Mesenchymal stem cell (in vitro differentiated cells and primary cell): ENCODE measurements around the gene CAMK4.

Experiments
- DNase-seq: peaks from one replicate; pipeline ENCODE4 v3.0.0-alpha.2; 2013
- H2AFZ ChIP-seq: one replicate; pipeline ENCODE4 v1.6.1; 2013; ENCODE audit warnings: low read depth, mild to moderate bottlenecking, control low read depth, inconsistent platforms, low read length, moderate library complexity
- H2AK5ac ChIP-seq: 2 replicates; pipeline ENCODE4 v1.6.1; 2013; ENCODE audit warnings: low read length, moderate library complexity, mild to moderate bottlenecking, inconsistent platforms; ENCODE audit not compliant: severe bottlenecking
- H2BK120ac ChIP-seq: one replicate; pipeline ENCODE4 v1.6.1; 2013; ENCODE audit warnings: low read depth, mild to moderate bottlenecking, inconsistent platforms, low read length, moderate library complexity
- H2BK12ac ChIP-seq, 2 experiments: one replicate each; pipeline ENCODE4 v1.6.1; 2013; ENCODE audit warnings: inconsistent platforms in 2 of 2, low read length in 2 of 2, mild to moderate bottlenecking in 2 of 2, moderate library complexity in 2 of 2, control low read depth in 1 of 2
- H2BK15ac ChIP-seq: one replicate; pipeline ENCODE4 v1.6.1; 2013; ENCODE audit warnings: mild to moderate bottlenecking, low read depth, inconsistent platforms; ENCODE audit not compliant: poor library complexity, severe bottlenecking
- H2BK5ac ChIP-seq: 2 replicates; pipeline ENCODE4 v1.6.1; 2013; ENCODE audit warnings: low read depth, mild to moderate bottlenecking, low read length, control low read depth, inconsistent platforms; ENCODE audit not compliant: poor library complexity, severe bottlenecking
- H3K14ac ChIP-seq, 2 experiments: one replicate each; pipeline ENCODE4 v1.6.1; 2013; ENCODE audit warnings: inconsistent platforms in 2 of 2, low read length in 2 of 2, control low read depth in 1 of 2, mild to moderate bottlenecking in 1 of 2, moderate library complexity in 1 of 2
- H3K18ac ChIP-seq, 2 experiments: one replicate each; pipeline ENCODE4 v1.6.1; 2013; ENCODE audit warnings: inconsistent platforms in 2 of 2, low read length in 2 of 2, control low read depth in 1 of 2, low read depth in 1 of 2, mild to moderate bottlenecking in 1 of 2
- H3K23ac ChIP-seq, 2 experiments: one replicate each; pipeline ENCODE4 v1.6.1; 2013; ENCODE audit warnings: inconsistent platforms in 2 of 2, low read length in 2 of 2, mild to moderate bottlenecking in 2 of 2, moderate library complexity in 2 of 2, control low read depth in 1 of 2
- H3K27ac ChIP-seq: 2 replicates; pipeline ENCODE4 v1.5.1; 2013; ENCODE audit warnings: mild to moderate bottlenecking, moderate library complexity, low read length, control low read depth, inconsistent platforms; ENCODE audit not compliant: poor library complexity, severe bottlenecking
- H3K27me3 ChIP-seq, 2 experiments: 2 replicates each; pipeline versions ENCODE4 v1.6.1 to v1.7.0; 2013; ENCODE audit warnings: low read length in 2 of 2, mild to moderate bottlenecking in 2 of 2, moderate library complexity in 2 of 2, control low read depth in 1 of 2, inconsistent platforms in 1 of 2; ENCODE audit not compliant: control insufficient read depth in 1 of 2, insufficient read depth in 1 of 2
- H3K36me3 ChIP-seq, 2 experiments: 2 replicates each; pipeline versions ENCODE4 v1.6.1 to v1.7.0; 2013; ENCODE audit warnings: low read length in 2 of 2, control low read depth in 1 of 2, inconsistent platforms in 1 of 2, low read depth in 1 of 2, mild to moderate bottlenecking in 1 of 2; ENCODE audit not compliant: insufficient read depth in 2 of 2, control insufficient read depth in 1 of 2
- H3K4ac ChIP-seq, 2 experiments: one replicate each; pipeline ENCODE4 v1.6.1; 2013; ENCODE audit warnings: inconsistent platforms in 2 of 2, low read length in 2 of 2, mild to moderate bottlenecking in 2 of 2, moderate library complexity in 2 of 2, control low read depth in 1 of 2, low read depth in 1 of 2
- H3K4me1 ChIP-seq: 2 replicates; pipeline ENCODE4 v1.6.1; 2013; ENCODE audit warnings: low read depth, low read length, control low read depth; ENCODE audit not compliant: control insufficient read depth, insufficient read depth
- H3K4me2 ChIP-seq: 2 replicates; pipeline ENCODE4 v1.6.1; 2013; ENCODE audit warnings: low read length, mild to moderate bottlenecking, inconsistent platforms; ENCODE audit not compliant: poor library complexity, severe bottlenecking
- H3K4me3 ChIP-seq, 2 experiments: 2 replicates each; pipeline versions ENCODE4 v1.5.1 to v1.7.0; 2013; ENCODE audit warnings: low read length in 2 of 2, mild to moderate bottlenecking in 2 of 2, control low read depth in 1 of 2, low read depth in 1 of 2; ENCODE audit not compliant: insufficient read depth in 1 of 2
- H3K79me1 ChIP-seq: replicated peaks from 2 replicates; pipeline ENCODE4 v1.6.1; 2013; ENCODE audit warnings: mild to moderate bottlenecking, control low read depth, low read length, inconsistent platforms; ENCODE audit not compliant: poor library complexity, severe bottlenecking
- H3K9ac ChIP-seq: 2 replicates; pipeline ENCODE4 v1.7.0; 2013; ENCODE audit warnings: mild to moderate bottlenecking, low read length, moderate library complexity
- H3K9me3 ChIP-seq: 2 replicates; pipeline ENCODE4 v1.7.0; 2013; ENCODE audit warnings: mild to moderate bottlenecking, low read length; ENCODE audit not compliant: control insufficient read depth
- H4K8ac ChIP-seq: one replicate; pipeline ENCODE4 v1.6.1; 2013; ENCODE audit warnings: inconsistent platforms, mild to moderate bottlenecking, low read length, moderate library complexity
- H4K91ac ChIP-seq: one replicate; pipeline ENCODE4 v1.6.1; 2013; ENCODE audit warnings: mild to moderate bottlenecking, low read length, inconsistent platforms
- WGBS: methylation state at CpG from one replicate; pipeline ENCODE4 v1.1.7; 2013; ENCODE audit warnings: mixed read lengths; 5-methylcytosine and 5-hydroxymethylcytosine counted together

The CAMK4 gene

DNA sequence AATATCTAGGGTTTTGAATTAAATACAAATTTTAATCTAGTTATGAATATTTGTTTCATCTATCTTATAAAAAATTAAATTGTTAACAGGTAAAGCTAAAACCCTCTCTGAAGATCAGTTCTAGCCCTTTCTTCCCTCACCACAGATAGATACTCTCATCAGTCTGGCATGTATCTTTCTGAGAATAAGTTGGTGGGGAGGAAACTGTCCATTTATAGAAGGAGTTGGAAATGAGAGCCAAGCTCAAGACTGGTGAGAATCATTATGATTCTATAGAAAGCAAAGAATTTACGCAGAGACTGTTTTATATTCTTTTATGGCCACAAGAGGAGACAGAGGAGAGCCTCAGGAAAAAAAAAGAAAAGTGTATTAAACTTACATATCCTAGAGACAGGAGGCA, 229.1 kb downstream of the CAMK4 start:
- Histone ChIP-seq H4K91ac (no peak overlapping the region), H3K9me3 (no peaks in the 10 kb centered on the region), H2BK15ac (no peak overlapping the region), H3K36me3 (no peaks in the 10 kb centered on the region), H3K4me2 (peak overlapping the region; percentile 74), H3K14ac (no peak overlapping the region), H2AFZ (no peak overlapping the region), H3K18ac (peak overlapping the region in 1 of 2 experiments; percentile 82), H3K27me3 (no peaks in the 10 kb centered on the region), H3K4me3 (peak overlapping the region in 1 of 2 experiments; percentile 40), H3K4ac (peak overlapping the region in 1 of 2 experiments; percentile 67), H2AK5ac (peak overlapping the region; percentile 89), H3K4me1 (peaks cover 4% of the 10 kb centered on the region), H2BK5ac (peak overlapping the region; percentile 96), H2BK120ac (no peak overlapping the region), H3K23ac (no peak overlapping the region), H3K9ac (peak overlapping the region; percentile 57), H3K27ac (peak overlapping the region; percentile 99), H2BK12ac (peak overlapping the region in 1 of 2 experiments; percentile 75), H3K79me1 (no peaks in the 10 kb centered on the region), H4K8ac (no peak overlapping the region)
- DNase-seq: peak; percentile 52
- 100% methylated on average over 1 of the region's 1 CpG for WGBS

GRCh38 chr5:111453747-111454146, 229.6 kb downstream of the CAMK4 start:
- Histone ChIP-seq H2BK120ac (no peak overlapping the region), H3K9ac (peak overlapping the region; percentile 57), H2BK5ac (peak overlapping the region; percentile 96), H4K91ac (peak overlapping the region; percentile 18), H2BK15ac (no peak overlapping the region), H3K27ac (peak overlapping the region; percentile 99), H2AK5ac (peak overlapping the region; percentile 89), H3K23ac (no peak overlapping the region), H4K8ac (no peak overlapping the region), H3K4me1 (peaks cover 4% of the 10 kb centered on the region), H3K4me2 (peak overlapping the region; percentile 74), H3K4me3 (peak overlapping the region in 1 of 2 experiments; percentile 40), H3K14ac (no peak overlapping the region), H3K27me3 (no peaks in the 10 kb centered on the region), H3K4ac (peak overlapping the region in 1 of 2 experiments; percentile 67), H2AFZ (no peak overlapping the region), H3K79me1 (no peaks in the 10 kb centered on the region), H3K18ac (peak overlapping the region in 1 of 2 experiments; percentile 82), H2BK12ac (peak overlapping the region in 1 of 2 experiments; percentile 75), H3K36me3 (no peaks in the 10 kb centered on the region), H3K9me3 (no peaks in the 10 kb centered on the region)
- DNase-seq: peak; percentile 78
- no CpG with 5 or more reads among the region's 2 CpGs for WGBS

DNA sequence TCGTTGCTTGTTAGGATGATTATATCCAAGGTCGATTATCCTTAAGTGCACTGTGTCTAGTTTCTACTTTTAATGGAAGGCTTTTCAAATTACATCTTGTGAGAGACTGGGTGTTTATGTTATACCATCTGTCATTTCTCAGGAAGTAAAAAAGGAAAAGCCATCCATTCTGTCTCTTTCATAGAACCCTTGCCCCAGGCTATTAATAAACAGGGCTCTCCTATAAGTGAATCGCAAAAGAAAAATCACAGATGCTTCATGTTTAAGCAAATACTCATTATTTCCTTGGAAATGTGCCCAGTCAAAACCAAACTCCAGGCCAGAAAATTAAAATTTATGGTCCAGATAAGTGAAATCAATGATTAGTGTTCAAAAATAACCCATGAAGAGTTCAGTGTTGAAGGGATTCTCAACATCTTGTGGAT, 230.0 kb downstream of the CAMK4 start:
- H3K36me3 ChIP-seq: no peaks in the 10 kb centered on the region
- 26% methylated on average over 3 of the region's 3 CpGs for WGBS
- no peak overlapping the region for H2BK120ac ChIP-seq
- H3K4me3 ChIP-seq: no peak overlapping the region
- H3K79me1 ChIP-seq: no peaks in the 10 kb centered on the region
- H4K91ac ChIP-seq: no peak overlapping the region
- H2BK15ac ChIP-seq: no peak overlapping the region
- no peaks in the 10 kb centered on the region for H3K9me3 ChIP-seq
- H3K23ac ChIP-seq: no peak overlapping the region
- H3K14ac ChIP-seq: no peak overlapping the region
- H3K9ac ChIP-seq: peak overlapping the region; percentile 34
- no peak overlapping the region for H3K4me2 ChIP-seq
- no peak overlapping the region for H2AFZ ChIP-seq
- peak overlapping the region; percentile 99 for H3K27ac ChIP-seq
- H4K8ac ChIP-seq: no peak overlapping the region
- no peak overlapping the region for H3K4ac ChIP-seq
- no peak overlapping the region for H2BK12ac ChIP-seq
- no peak overlapping the region for H2AK5ac ChIP-seq
- H3K27me3 ChIP-seq: no peaks in the 10 kb centered on the region
- H3K18ac ChIP-seq: no peak overlapping the region
- H2BK5ac ChIP-seq: no peak overlapping the region
- peaks cover 4% of the 10 kb centered on the region for H3K4me1 ChIP-seq
- DNase-seq: peak; percentile 79

DNA sequence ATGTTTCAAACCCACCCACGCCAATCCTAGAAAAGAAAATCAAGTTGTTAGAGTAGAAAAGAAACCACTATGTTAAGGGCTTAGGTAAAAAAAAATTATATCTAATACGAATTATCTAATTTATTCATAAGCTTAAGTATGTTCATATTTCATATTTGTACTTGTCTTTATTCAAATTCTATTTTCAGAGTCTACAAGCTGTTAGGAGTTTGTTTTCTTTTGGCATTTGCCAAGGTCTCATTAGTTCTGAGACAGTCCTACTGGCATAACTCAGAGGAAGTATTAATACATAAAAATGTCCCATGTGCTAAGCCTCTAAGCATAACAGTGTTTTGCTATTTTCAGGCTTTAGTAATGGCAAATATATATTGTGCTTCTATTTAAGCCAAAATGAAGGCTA, 230.6 kb downstream of the CAMK4 start:
- Histone ChIP-seq H3K23ac (no peak overlapping the region), H3K4me2 (no peak overlapping the region), H3K4me1 (peaks cover 4% of the 10 kb centered on the region), H3K79me1 (no peaks in the 10 kb centered on the region), H2BK5ac (no peak overlapping the region), H2AK5ac (no peak overlapping the region), H2BK15ac (no peak overlapping the region), H3K27ac (peak overlapping the region; percentile 99), H3K4ac (no peak overlapping the region), H4K91ac (no peak overlapping the region), H2BK12ac (no peak overlapping the region), H3K36me3 (no peaks in the 10 kb centered on the region), H3K9me3 (no peaks in the 10 kb centered on the region), H3K4me3 (no peak overlapping the region), H3K27me3 (no peaks in the 10 kb centered on the region), H3K18ac (no peak overlapping the region), H3K9ac (no peak overlapping the region), H4K8ac (no peak overlapping the region), H2BK120ac (no peak overlapping the region), H3K14ac (no peak overlapping the region), H2AFZ (no peak overlapping the region)
- DNase-seq: no peak
- WGBS: no CpG with 5 or more reads among the region's 2 CpGs
